ENCODE data around the gene CLIP3.
"Not testable (repeated sequence)": the region's sequence is repeated elsewhere in the genome, so short reads cannot be mapped to it uniquely, and the experiment has no call there.

CLIP3 gene

GRCh38 chr19:36008336-36008978, 24.2 kb downstream of the CLIP3 start, which contains the start of gene SYNE4:
TSS of gene SYNE4 (minus strand) at chr19:36008813. CDS start at chr19:36008681, 132 bp downstream.
- no peak for DNase-seq

DNA sequence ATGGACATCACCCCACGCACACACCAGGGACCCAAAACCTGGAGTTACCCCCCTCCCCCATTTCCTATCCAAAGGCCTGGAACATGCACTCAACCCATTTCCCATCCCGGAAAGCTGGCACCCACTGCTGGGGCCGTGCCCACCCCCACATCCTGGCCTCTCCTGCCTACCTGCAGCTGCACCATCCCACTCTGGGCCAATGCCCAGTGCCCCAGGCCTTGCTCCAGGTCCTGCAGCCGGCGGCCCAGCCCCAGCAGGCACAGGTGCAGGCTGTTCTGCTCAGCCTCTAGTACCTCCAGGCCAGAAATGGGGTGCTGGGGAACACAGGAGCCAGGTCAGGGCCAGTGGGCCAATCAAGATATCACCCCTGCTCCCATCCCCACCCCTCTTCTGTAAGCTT, 25.7 kb downstream of the CLIP3 start:
- DNase-seq: no peak

DNA sequence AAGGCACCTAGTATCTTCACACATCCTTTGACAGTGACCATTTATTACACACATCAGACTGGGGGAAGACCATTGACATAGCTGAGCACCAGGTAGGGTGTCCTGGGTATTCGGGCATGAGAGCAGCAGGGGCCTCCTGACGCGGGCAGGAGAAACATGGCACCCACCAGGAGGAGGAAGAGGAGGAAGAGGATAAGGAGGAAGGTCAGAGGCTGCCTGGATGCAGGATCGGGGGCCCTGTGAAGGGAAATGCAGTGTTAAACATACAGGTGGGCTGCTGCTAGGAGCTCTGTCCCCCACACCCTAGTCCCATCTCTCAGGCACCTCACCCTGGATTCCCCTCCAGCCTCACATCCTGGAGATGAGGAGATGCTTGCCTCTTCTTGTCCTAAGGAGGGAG, 29.4 kb downstream of the CLIP3 start:
- DNase-seq: no peak

DNA sequence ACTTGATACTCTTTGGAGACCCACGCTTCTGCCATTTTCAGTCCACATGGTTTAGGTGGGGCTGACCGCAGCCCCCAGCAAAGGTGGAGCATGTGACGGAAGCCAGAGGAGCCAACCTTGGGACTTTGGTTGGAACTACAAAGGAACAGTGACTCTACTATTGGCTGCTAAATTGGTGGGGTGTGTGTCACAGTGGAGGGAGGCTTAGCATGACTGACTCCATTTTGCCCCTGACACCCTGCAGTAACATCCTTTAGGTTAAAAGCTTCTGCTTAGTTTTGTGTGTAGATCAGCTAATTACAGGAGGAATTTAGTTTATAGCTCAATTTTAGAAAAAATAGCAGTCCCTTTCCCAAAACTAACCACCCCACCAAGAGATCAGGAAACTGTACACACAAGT, 31.1 kb downstream of the CLIP3 start:
- DNase-seq: no peak

DNA sequence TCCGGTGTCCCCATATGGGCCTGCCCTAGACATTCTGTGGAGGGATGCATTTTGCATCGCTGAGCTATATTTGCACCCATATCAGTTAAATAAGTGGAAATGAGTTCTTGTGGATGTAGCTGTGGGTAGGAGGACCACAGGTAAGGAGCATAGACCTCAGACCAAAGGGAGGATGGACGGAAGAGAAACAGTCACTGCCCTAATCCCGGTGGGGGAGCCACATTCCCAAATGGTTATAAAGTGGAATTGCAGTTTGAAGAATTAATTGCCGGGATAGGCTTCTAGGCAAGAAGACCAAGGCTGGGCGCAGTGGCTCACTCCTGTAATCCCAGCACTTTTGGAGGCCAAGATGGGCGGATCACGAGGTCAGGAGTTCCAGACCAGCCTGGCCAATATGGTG, 35.9 kb downstream of the CLIP3 start:
- DNase-seq: no peak

GRCh38 chr19:35995048-35995993, 37.4 kb downstream of the CLIP3 start, which contains the start of gene SDHAF1:
TSS of gene SDHAF1 (plus strand) at chr19:35995188. CDS start at chr19:35995275, 87 bp downstream.
- DNase-seq: peak; percentile 91

DNA sequence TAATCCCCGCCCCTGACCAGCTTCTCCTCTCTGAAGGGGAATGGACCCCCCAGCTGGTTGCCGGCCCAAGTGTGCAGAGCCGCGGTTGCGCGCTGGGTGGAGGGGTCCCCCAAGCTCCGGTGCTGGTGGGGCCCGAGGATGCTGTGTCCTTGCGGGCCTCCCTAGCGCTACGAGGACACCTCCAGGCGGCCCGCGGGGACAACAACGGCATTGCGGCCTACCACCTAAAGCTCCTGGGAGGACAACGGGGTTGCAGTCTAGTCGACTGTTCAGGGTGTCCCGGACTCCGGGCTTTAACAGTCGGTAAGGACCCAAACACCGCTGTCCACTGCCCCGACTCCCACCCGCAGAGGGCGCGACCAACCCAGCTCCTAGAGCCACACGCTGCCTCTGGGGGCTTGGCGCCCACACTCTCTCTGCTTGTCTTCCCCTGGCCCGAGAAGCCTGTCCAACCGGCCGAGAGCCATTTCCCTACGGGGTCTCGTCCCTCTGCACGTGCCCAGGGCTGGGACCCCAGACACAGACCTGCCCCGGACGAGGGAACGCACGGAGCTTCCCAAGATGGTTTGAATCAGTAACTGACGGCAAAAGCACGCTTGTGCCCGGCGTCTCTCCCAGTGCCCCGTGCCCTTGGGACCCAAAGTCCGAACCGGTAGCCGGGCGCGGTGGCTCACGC, 38.6 kb downstream of the CLIP3 start:
- DNase-seq: no peak

- DNase-seq: no peak
Observed at GRCh38 chr19:35992907-35993765, 39.5 kb downstream of the CLIP3 start.

- DNase-seq: no peak
Observed at GRCh38 chr19:35991731-35992450, 40.8 kb downstream of the CLIP3 start.

- DNase-seq: no peak
Observed at GRCh38 chr19:35990771-35991730, 41.6 kb downstream of the CLIP3 start.

DNA sequence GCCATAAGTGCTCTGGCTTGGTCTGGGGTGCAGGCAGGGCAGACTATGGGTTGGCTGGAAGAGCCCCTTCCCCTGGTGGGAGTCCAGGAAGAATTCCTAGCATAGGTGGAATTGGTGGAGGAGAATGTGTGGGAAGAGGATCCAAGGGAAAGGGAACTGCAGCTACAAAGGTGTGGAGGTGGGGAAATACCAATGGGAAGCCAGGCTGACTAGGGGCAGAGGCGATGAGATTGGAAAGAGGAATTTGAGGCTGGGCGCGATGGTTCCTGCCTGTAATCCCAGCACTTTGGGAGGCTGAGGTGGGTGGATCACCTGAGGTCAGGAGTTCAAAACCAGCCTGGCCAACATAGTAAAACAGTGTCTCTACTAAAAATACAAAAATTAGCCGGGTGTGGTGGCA, 42.5 kb downstream of the CLIP3 start:
- no peak for DNase-seq

- no peak for DNase-seq
Observed at GRCh38 chr19:35988824-35989223, 43.8 kb downstream of the CLIP3 start.

- DNase-seq: no peak
Observed at GRCh38 chr19:35987571-35987896, 45.1 kb downstream of the CLIP3 start.

DNA sequence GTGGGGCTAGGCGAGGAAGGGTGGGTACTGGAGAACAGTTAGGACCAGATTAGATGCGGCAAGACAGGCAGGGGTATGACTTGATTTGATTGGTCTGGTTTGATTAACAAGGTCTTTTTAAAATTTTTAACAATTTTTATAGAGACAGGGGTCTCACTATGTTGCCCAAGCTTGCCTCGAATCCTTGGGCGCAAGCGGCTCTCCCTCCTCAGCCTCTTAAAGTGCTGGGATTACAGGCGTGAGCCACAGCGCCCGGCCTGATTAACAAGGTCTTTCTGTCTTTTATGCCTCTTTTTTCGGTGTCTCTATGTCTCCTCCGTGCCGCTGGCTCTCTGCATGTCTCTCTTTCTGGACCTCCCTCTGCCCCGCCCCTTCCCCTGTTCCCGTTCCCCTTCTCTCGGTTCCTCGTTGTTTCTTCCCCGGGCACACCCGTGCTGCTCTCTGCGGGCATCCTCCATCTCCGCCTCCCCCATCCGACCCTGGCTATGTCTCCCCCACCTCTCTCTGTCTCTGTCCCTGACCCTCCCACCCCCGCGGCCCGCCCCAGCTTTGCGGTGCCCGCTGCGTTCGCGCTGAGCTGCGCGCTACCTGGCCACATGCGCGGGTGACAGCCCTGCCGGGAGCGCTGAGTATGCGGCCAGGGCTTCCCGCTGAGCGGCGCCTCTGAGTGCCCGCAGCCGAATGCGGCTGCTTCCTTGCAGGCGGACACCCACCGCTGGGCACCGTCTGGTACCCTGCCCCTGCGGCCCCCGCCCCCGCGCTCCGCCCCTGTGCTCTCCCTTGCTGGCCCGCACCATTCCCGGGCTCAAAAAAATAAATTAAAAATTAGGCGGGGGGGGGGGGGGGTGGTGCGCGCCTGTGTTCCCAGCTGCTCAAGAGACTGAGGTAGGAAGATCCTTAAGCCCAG, 45.8 kb downstream of the CLIP3 start:
- no peak for DNase-seq

DNA sequence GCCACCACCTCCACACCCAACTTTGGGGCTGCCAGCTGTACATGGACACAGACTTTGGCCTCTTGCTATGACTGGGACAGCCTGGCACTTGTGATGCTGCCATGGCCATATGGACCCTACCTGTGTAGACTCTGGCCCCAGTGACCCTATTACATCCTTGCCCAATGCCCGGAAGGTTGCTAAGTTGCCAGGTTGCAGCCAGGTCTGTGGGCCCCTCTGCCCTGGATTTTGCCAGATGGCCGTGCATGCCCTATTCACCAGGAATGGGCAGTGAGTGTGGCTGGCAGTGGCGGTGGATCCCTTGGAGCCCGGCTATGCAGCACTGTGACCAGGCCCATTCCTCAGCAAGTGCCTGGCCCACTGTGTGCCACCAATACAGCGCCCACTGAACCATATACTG, 46.6 kb downstream of the CLIP3 start:
- DNase-seq: no peak

DNA sequence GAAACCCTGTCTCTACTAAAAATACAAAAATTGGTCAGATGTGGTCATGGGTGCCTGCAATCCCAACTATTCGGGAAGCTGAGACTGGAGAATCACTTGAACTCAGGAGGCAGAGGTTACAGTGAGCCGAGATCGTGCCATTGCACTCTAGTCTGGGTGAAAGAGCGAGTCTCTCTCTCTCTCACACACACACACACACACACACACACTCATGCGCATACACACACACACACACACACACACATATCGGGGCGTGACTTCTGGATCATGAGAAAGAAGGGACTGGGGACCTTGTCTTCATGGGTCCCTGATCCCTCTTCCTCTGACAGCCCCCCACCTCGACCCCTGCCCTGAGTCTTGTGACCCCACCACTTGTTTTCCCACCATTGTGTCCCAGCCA, 49.5 kb downstream of the CLIP3 start:
- DNase-seq: no peak

DNA sequence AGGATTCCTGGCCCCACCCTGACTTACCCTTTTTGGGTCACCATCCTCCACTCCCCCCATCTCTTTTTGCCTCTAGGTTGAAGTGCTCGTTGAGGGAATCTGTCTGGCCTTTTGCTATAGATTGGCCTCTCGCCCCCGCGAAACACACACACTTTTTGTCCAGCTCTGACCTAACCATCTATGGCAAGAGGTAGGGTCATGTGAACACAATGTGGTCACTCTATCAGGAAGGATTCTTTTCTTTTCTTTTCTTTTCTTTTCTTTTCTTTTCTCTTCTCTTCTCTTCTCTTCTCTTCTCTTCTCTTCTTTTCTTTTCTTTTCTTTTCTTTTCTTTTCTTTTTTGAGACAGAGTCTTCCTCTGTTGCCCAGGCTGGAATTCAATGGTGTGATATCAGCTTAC, 51.7 kb downstream of the CLIP3 start:
- DNase-seq: not testable (repeated sequence)

- no peak for DNase-seq
Observed at GRCh38 chr19:35978832-35979365, 53.8 kb downstream of the CLIP3 start.

DNA sequence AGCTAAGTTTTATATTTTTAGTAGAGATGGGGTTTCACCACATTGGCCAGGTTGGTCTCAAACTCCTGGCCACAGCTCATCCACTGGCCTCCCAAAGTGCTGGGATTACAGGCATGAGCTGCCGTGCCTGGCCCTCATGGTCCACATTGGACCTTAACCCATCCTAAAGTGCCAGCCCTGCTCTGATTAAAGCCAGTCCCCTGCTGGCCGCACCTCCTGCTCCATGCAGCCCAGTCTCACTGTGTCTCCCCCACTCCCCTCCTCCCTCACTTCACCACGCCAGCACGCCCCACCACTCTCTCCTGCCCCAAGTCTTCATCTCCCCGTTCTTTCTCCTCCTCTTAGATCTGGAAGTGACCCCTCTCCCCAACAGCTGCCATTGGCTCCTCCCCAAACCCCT, 54.4 kb downstream of the CLIP3 start:
- DNase-seq: no peak

Data from CD4-positive, alpha-beta T cell treated with Interleukin-4 for 4 hours (primary cell).